HepG2 (cell line): ENCODE measurements around the gene VEZF1. TPM values are rescaled to one million over a fixed set of nuclear protein-coding genes. Genes with fewer than 3 reads are reported as not detected.
"Not testable (repeated sequence)": the region's sequence is repeated elsewhere in the genome, so short reads cannot be mapped to it uniquely, and the experiment has no call there.

Source experiments
- ATAC-seq: fragments of 200-7000 bp; cut with Tn5 transposase; 3 replicates; pipeline ENCODE4 v1.9.1; 2020; ENCODE audit warnings: mild to moderate bottlenecking, moderate library complexity
- BruUV-seq: library from RNA; stranded (reverse); fragments of 400-500 nt; replicated peaks from 2 replicates; lab custom pipeline; 2021; lab: Mats Ljungman, UMichigan
- CTCF ChIA-PET: fragments of 300-600 bp; formaldehyde crosslinking; extraction: SDS; loops from one replicate; lab custom pipeline; 2021; ENCODE audit warnings: low total read pairs, inconsistent platforms, low intra/inter-chr PET ratio; lab: Yijun Ruan, JAX
- POLR2A ChIA-PET: fragments of 350-600 bp; sonication (Branson Sonifier 250); formaldehyde crosslinking; loops from one replicate; lab custom pipeline; 2020; ENCODE audit warnings: antibody characterized with exemption, inconsistent platforms; lab: Yijun Ruan, JAX
- DNase-seq: peaks from one replicate; pipeline ENCODE4 v3.0.0-alpha.2; 2015; ENCODE audit warnings: low spot score
- FAIRE-seq: peaks from 3 replicates; lab custom pipeline; 2011; peaks lifted over from hg19 to GRCh38; lab: Jason Lieb, UNC
- H2AFZ ChIP-seq: one replicate; pipeline ENCODE4 v1.6.1; 2011; ENCODE audit warnings: low read length, inconsistent platforms
- H3K27ac ChIP-seq: fragments of 300-600 bp; 3 replicates; pipeline ENCODE4 v1.8.0; 2011; ENCODE audit warnings: mixed run types, mild to moderate bottlenecking, mixed read lengths, low read length, inconsistent platforms; ENCODE audit not compliant: insufficient read depth; ENCODE audit errors: extremely low read length
- H3K27me3 ChIP-seq, 2 experiments: fragments of 200-600 bp in 1 of 2; 2 replicates in 1 of 2; 3 replicates in 1 of 2; pipeline versions ENCODE4 v1.6.0 to v1.8.0; 2011; ENCODE audit warnings: low read length in 2 of 2, mild to moderate bottlenecking in 2 of 2, moderate library complexity in 2 of 2, inconsistent platforms in 1 of 2; ENCODE audit not compliant: insufficient read depth in 2 of 2, control insufficient read depth in 1 of 2
- H3K36me3 ChIP-seq, 2 experiments: fragments of 200-600 bp in 1 of 2; replicated peaks in 1 of 2; 2 replicates in 1 of 2; 3 replicates in 1 of 2; pipeline versions ENCODE4 v1.5.1 to v1.8.0; 2011; ENCODE audit warnings: low read length in 2 of 2, inconsistent platforms in 1 of 2; ENCODE audit not compliant: insufficient read depth in 2 of 2, control insufficient read depth in 1 of 2
- H3K4me1 ChIP-seq: 2 replicates; pipeline ENCODE4 v1.5.1; 2012; ENCODE audit warnings: low read length, inconsistent platforms; ENCODE audit not compliant: insufficient read depth
- H3K4me2 ChIP-seq: 2 replicates; pipeline ENCODE4 v1.6.0; 2011; ENCODE audit warnings: low read depth, low read length, inconsistent platforms
- H3K4me3 ChIP-seq, 3 experiments: fragments of 200-600 bp in 1 of 3; sonication (generic), shearing (Covaris generic) in 1 of 3; replicated peaks in 1 of 3; 2 replicates each; pipeline ENCODE4 v1.5.1; 2011 to 2016; ENCODE audit warnings: low read length in 3 of 3, inconsistent platforms in 2 of 3, low read depth in 2 of 3, mild to moderate bottlenecking in 2 of 3, control low read depth in 1 of 3, mixed read lengths in 1 of 3; ENCODE audit not compliant: insufficient read depth in 1 of 3
- H3K79me2 ChIP-seq: one replicate; pipeline ENCODE4 v1.6.1; 2011; ENCODE audit warnings: low read length, inconsistent platforms; ENCODE audit not compliant: insufficient read depth
- H3K9ac ChIP-seq: 2 replicates; pipeline ENCODE4 v1.6.0; 2011; ENCODE audit warnings: mild to moderate bottlenecking, low read depth, low read length, inconsistent platforms; ENCODE audit not compliant: insufficient read depth
- H3K9me3 ChIP-seq: 2 replicates; pipeline ENCODE4 v1.5.1; 2012; ENCODE audit warnings: mild to moderate bottlenecking, low read length
- H4K20me1 ChIP-seq: 2 replicates; pipeline ENCODE4 v1.6.0; 2011; ENCODE audit warnings: inconsistent platforms, mild to moderate bottlenecking, low read length, moderate library complexity; ENCODE audit not compliant: insufficient read depth
- ATF7 ChIP-seq, 2 experiments: fragments of 450-650 bp in 1 of 2; sonication (generic) in 1 of 2; formaldehyde crosslinking in 1 of 2; IDR thresholded peaks; 2 replicates each; pipeline versions ENCODE4 v1.4.0 to v1.6.1; 2016 to 2020; ENCODE audit warnings: antibody characterized with exemption in 1 of 2, mild to moderate bottlenecking in 1 of 2, missing genetic modification reagents in 1 of 2
- CREB1 ChIP-seq, 2 experiments: fragments of 450-650 bp in 1 of 2; IDR thresholded peaks; 2 replicates each; pipeline ENCODE4 v1.6.1; 2016 to 2017; ENCODE audit warnings: control low read depth in 1 of 2, mild to moderate bottlenecking in 1 of 2, missing compliant biosample characterization in 1 of 2, missing genetic modification characterization in 1 of 2
- ERF ChIP-seq: IDR thresholded peaks from 2 replicates; pipeline ENCODE4 v1.6.1; 2018; ENCODE audit warnings: missing biosample characterization, missing genetic modification reagents
- RBM22 ChIP-seq: fragments of 200-400 bp; formaldehyde crosslinking; optimal IDR thresholded peaks from 2 replicates; pipeline ENCODE3; 2017; ENCODE audit warnings: mild to moderate bottlenecking, low read length, moderate library complexity
- ZSCAN20 ChIP-seq: sonication (generic); formaldehyde crosslinking; IDR thresholded peaks from 2 replicates; pipeline ENCODE4 v1.4.0; 2020; ENCODE audit warnings: missing genetic modification reagents, mild to moderate bottlenecking, borderline replicate concordance
- WGBS: methylation state at CpG from one replicate; pipeline ENCODE4 v1.1.6; 2017; ENCODE audit warnings: low lambda C conversion rate; 5-methylcytosine and 5-hydroxymethylcytosine counted together
- in situ Hi-C: cut with HindIII; loops from 2 replicates; pipeline ENCODE4 v1.10.0; 2017; ENCODE audit warnings: low pct_unique_long_range_greater_than_20kb; ENCODE audit not compliant: extremely low pct_ligation_motif_present
- intact Hi-C: fragments of 100-400 bp; cut with micrococcal nuclease; formaldehyde crosslinking; loops from one replicate; pipeline ENCODE4 v1.10.0; 2022; ENCODE audit not compliant: unreplicated experiment
- polyA plus RNA-seq, 8 experiments: library from polyadenylated mRNA; depleted of rRNA in 3 of 8; stranded (reverse) in 7 of 8; unstranded in 1 of 8; fragments of >200 nt; fragmentation: Illumina TruSeq in 4 of 8; extraction: Trizol in 4 of 8; gene quantifications; 2 replicates each; pipeline versions ENCODE4 v1.2.1 to v1.2.3, GENCODE V29; 2011 to 2016; ENCODE audit warnings: low read depth in 4 of 8, missing spikeins in 1 of 8, mixed read lengths in 1 of 8; ENCODE audit not compliant: insufficient read depth in 1 of 8
- total RNA-seq, 5 experiments: library from RNA; depleted of rRNA; stranded (reverse); fragments of >200 nt; fragmentation: Illumina TruSeq; extraction: Trizol; gene quantifications; 2 replicates each; pipeline ENCODE4 v1.2.3, GENCODE V29; 2016; ENCODE audit warnings: low read depth in 1 of 5
- TF ChIP-seq, protein P1 (sequence below): fragments of 450-650 bp; IDR thresholded peaks from 2 replicates; pipeline ENCODE4 v1.6.1; 2017; ENCODE audit warnings: mild to moderate bottlenecking

Gene VEZF1
- total and polyA plus RNA-seq, 2 of the 13 experiments (the other 11 are each of a cell fraction or from before 2014, with no cell fraction given) = 45.9 to 49.7 TPM

DNA sequence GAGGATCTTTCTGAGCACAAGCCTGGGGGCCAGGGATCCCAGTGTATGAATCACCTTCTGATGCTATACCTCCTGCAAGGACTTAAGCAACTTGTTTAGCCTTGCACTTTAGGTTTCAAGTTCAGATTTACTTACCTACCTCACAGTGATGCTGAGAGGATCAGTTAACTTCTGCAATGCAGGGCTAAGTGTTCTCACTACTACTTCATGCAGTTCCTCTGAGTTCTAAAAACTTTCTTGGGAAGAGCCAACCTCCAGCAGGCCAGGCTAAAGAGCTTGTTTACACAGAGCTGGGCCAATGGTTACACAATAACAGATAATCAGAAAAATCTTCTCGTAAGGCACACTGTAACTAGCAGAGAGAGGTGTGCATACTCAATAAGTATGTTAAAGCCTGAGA lies 13.0 kb downstream of the VEZF1 start (continued):
- 0 out of 2 replicates have a peak, but pooled peaks have one; percentile 53 for TF ChIP-seq ERF (CRISPR knock-in tag)

GRCh38 chr17:57974053-57974824 lies 13.8 kb downstream of the VEZF1 start:
- DNase-seq, H3K27me3 ChIP-seq, H3K4me3 ChIP-seq, H3K4me2 ChIP-seq, FAIRE-seq, H4K20me1 ChIP-seq, H2AFZ ChIP-seq, intact Hi-C loops, H3K9me3 ChIP-seq, ATAC-seq, CTCF ChIA-PET, H3K9ac ChIP-seq, H3K79me2 ChIP-seq, in situ Hi-C loops: not testable (repeated sequence)
- TSS peak; percentile 12 for BruUV-seq
- 92% methylated on average over 4 of the region's 4 CpGs for WGBS
- POLR2A ChIA-PET = interaction anchor here (0.9 to 3.6 kb wide), 7 partner anchors 8 to 81 kb away, joined by 3 to 16 read pairs (median 4); partner anchors contain the start of genes SRSF1 and VEZF1
- Histone ChIP-seq H3K36me3 (peaks cover 11 to 42% of the 10 kb centered on the region in 2 experiments), H3K27ac (peak overlapping the region; percentile 1), H3K4me1 (peaks cover 45% of the 10 kb centered on the region)

GRCh38 chr17:57972151-57972550 lies 15.9 kb downstream of the VEZF1 start:
- Histone ChIP-seq H3K4me1 (peaks cover 44% of the 10 kb centered on the region), H3K4me2 (no peak overlapping the region), H3K9ac (no peak overlapping the region), H4K20me1 (peaks cover 7% of the 10 kb centered on the region; the same call in 1 of the 2 replicates), H3K27ac (no peak overlapping the region), H2AFZ (no peak overlapping the region), H3K79me2 (no peaks in the 10 kb centered on the region), H3K27me3 (peaks cover 0 to 3% of the 10 kb centered on the region in 2 experiments; a peak in 3 of 5 replicates), H3K36me3 (peaks cover 9 to 23% of the 10 kb centered on the region in 2 experiments), H3K9me3 (no peaks in the 10 kb centered on the region), H3K4me3 (no peak overlapping the region)
- DNase-seq (no peak), ATAC-seq (no peak), FAIRE-seq (no peak)
- ChIA-PET POLR2A (interaction anchor here (1.2 to 2.0 kb wide), 2 partner anchors 17 to 37 kb away, joined by 3 to 4 read pairs; partner anchors contain the start of gene CUEDC1), CTCF (no interaction called here)
- intact Hi-C loops (no loop called here), in situ Hi-C loops (no loop called here)
- WGBS = 90% methylated on average over 1 of the region's 1 CpG
- TF ChIP-seq ATF7 (IDR thresholded peaks at IDR 0.05) (no peak), ATF7 (CRISPR knock-in tag; IDR thresholded peaks at IDR 0.05) (no peak), RBM22 (peak; percentile 14), ZSCAN20 (CRISPR knock-in tag) (no peak), CREB1 (IDR thresholded peaks at IDR 0.05) (no peak), CREB1 (CRISPR knock-in tag; IDR thresholded peaks at IDR 0.05) (no peak)
- TF ChIP-seq, protein P1, sequence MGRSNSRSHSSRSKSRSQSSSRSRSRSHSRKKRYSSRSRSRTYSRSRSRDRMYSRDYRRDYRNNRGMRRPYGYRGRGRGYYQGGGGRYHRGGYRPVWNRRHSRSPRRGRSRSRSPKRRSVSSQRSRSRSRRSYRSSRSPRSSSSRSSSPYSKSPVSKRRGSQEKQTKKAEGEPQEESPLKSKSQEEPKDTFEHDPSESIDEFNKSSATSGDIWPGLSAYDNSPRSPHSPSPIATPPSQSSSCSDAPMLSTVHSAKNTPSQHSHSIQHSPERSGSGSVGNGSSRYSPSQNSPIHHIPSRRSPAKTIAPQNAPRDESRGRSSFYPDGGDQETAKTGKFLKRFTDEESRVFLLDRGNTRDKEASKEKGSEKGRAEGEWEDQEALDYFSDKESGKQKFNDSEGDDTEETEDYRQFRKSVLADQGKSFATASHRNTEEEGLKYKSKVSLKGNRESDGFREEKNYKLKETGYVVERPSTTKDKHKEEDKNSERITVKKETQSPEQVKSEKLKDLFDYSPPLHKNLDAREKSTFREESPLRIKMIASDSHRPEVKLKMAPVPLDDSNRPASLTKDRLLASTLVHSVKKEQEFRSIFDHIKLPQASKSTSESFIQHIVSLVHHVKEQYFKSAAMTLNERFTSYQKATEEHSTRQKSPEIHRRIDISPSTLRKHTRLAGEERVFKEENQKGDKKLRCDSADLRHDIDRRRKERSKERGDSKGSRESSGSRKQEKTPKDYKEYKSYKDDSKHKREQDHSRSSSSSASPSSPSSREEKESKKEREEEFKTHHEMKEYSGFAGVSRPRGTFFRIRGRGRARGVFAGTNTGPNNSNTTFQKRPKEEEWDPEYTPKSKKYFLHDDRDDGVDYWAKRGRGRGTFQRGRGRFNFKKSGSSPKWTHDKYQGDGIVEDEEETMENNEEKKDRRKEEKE = no peak
- no TSS peak for BruUV-seq
